ENCODE data around the gene GHR. TPM values are rescaled to one million over a fixed set of nuclear protein-coding genes. Genes with fewer than 3 reads are reported as not detected.

GHR gene
- total RNA-seq, 2 donors from 2014 or later = 0.27 to 1.2 TPM

GRCh38 chr5:42668254-42668653 lies 245.0 kb downstream of the GHR start:
- Histone ChIP-seq H3K27ac (ENCODE audit: low read depth, low read length) (no peak overlapping the region), H3K4me1 (ENCODE audit: control insufficient read depth, insufficient read depth, low read length) (no peaks in the 10 kb centered on the region), H3K36me3 (ENCODE audit: control insufficient read depth, insufficient read depth, low read length) (no peaks in the 10 kb centered on the region), H3K27me3 (ENCODE audit: control insufficient read depth, insufficient read depth, low read length, poor library complexity, severe bottlenecking) (no peaks in the 10 kb centered on the region), H3K4me3 (ENCODE audit: low read length) (no peak overlapping the region), H3K9ac (ENCODE audit: extremely low read depth, low read length, poor library complexity, severe bottlenecking) (no peak overlapping the region), H3K9me3 (ENCODE audit: control insufficient read depth, low read length) (peaks cover 5% of the 10 kb centered on the region)
- 100% methylated on average over 1 of the region's 2 CpGs; no CpG with 5 or more reads in 1 of the 2 experiments for WGBS, 2 experiments (ENCODE audit: insufficient coverage in 1 of 2, insufficient read length in 1 of 2)
- Mint-ChIP-seq H3K36me3 (ENCODE audit: low read depth) (no peaks in the 10 kb centered on the region), H3K4me1 (no peaks in the 10 kb centered on the region), H3K27me3 (ENCODE audit: insufficient read depth) (no peaks in the 10 kb centered on the region), H3K27ac (no peak overlapping the region), H3K9me3 (peaks cover 20% of the 10 kb centered on the region), H3K4me3 (no peak overlapping the region)
- no peak for DNase-seq
- TF ChIP-seq CTCF (conservative IDR thresholded peaks at IDR 0.05) = no peak

- Histone ChIP-seq H3K27ac (ENCODE audit: low read depth, low read length) (no peak overlapping the region), H3K4me1 (ENCODE audit: control insufficient read depth, insufficient read depth, low read length) (no peaks in the 10 kb centered on the region), H3K9me3 (ENCODE audit: control insufficient read depth, low read length) (peaks cover 8% of the 10 kb centered on the region), H3K36me3 (ENCODE audit: control insufficient read depth, insufficient read depth, low read length) (no peaks in the 10 kb centered on the region), H3K27me3 (ENCODE audit: control insufficient read depth, insufficient read depth, low read length, poor library complexity, severe bottlenecking) (no peaks in the 10 kb centered on the region), H3K4me3 (ENCODE audit: low read length) (no peak overlapping the region), H3K9ac (ENCODE audit: extremely low read depth, low read length, poor library complexity, severe bottlenecking) (no peak overlapping the region)
- no peak for DNase-seq
- TF ChIP-seq CTCF (conservative IDR thresholded peaks at IDR 0.05) = no peak
- Mint-ChIP-seq H3K4me1 (no peaks in the 10 kb centered on the region), H3K4me3 (no peak overlapping the region), H3K9me3 (peaks cover 22% of the 10 kb centered on the region), H3K36me3 (ENCODE audit: low read depth) (no peaks in the 10 kb centered on the region), H3K27ac (no peak overlapping the region), H3K27me3 (ENCODE audit: insufficient read depth) (no peaks in the 10 kb centered on the region)
- WGBS, 2 experiments (ENCODE audit: insufficient coverage in 1 of 2, insufficient read length in 1 of 2) = 93 to 96% methylated on average over 3 to 4 of the region's 4 CpGs
Measured at GRCh38 chr5:42672925-42673324, 249.7 kb downstream of the GHR start.

- Mint-ChIP-seq H3K4me1 (no peaks in the 10 kb centered on the region), H3K27ac (no peak overlapping the region), H3K4me3 (no peak overlapping the region), H3K9me3 (peaks cover 22% of the 10 kb centered on the region), H3K27me3 (ENCODE audit: insufficient read depth) (no peaks in the 10 kb centered on the region), H3K36me3 (ENCODE audit: low read depth) (no peaks in the 10 kb centered on the region)
- H3K9me3 ChIP-seq (ENCODE audit: control insufficient read depth, low read length) = peaks cover 8% of the 10 kb centered on the region
- TF ChIP-seq CTCF (conservative IDR thresholded peaks at IDR 0.05) = no peak
- no peaks in the 10 kb centered on the region for H3K27me3 ChIP-seq (ENCODE audit: control insufficient read depth, insufficient read depth, low read length, poor library complexity, severe bottlenecking)
- no peaks in the 10 kb centered on the region for H3K4me1 ChIP-seq (ENCODE audit: control insufficient read depth, insufficient read depth, low read length)
- DNase-seq = no peak
- H3K36me3 ChIP-seq (ENCODE audit: control insufficient read depth, insufficient read depth, low read length) = no peaks in the 10 kb centered on the region
- H3K9ac ChIP-seq (ENCODE audit: extremely low read depth, low read length, poor library complexity, severe bottlenecking) = no peak overlapping the region
- no peak overlapping the region for H3K27ac ChIP-seq (ENCODE audit: low read depth, low read length)
- H3K4me3 ChIP-seq (ENCODE audit: low read length) = no peak overlapping the region
Measured at GRCh38 chr5:42675602-42676001, 252.4 kb downstream of the GHR start.
